Left renal cortex interstitium (tissue), 4 donors: ENCODE data around the gene ADAMTSL4. TPM values are rescaled to one million over a fixed set of nuclear protein-coding genes. Genes with fewer than 3 reads are reported as not detected.
"Not testable (repeated sequence)": the region's sequence is repeated elsewhere in the genome, so short reads cannot be mapped to it uniquely, and the experiment has no call there.

ENCODE experiments used
- DNase-seq, 4 donors: peaks; one replicate each; pipeline ENCODE4 v3.0.0-alpha.2; 2013; ENCODE audit warnings: low read depth in 4 of 4, low spot score in 2 of 4, missing footprints in 1 of 4
- polyA plus RNA-seq, 4 donors: library from polyadenylated mRNA; unstranded; fragments of 120-200 nt; gene quantifications; one replicate each; pipeline ENCODE4 v1.2.1, GENCODE V29; 2013; ENCODE audit not compliant: insufficient read length in 4 of 4

Gene ADAMTSL4
- polyA plus RNA-seq, 4 donors: 12.7 to 19.5 (median 16.3) TPM

GRCh38 chr1:150565240-150565991 lies 16.2 kb downstream of the ADAMTSL4 start:
- not testable (repeated sequence) for DNase-seq

GRCh38 chr1:150566589-150567340 lies 17.6 kb downstream of the ADAMTSL4 start:
- no peak for DNase-seq

GRCh38 chr1:150567341-150567716 lies 18.1 kb downstream of the ADAMTSL4 start:
- no peak for DNase-seq

- peak in 3 of 4 donors; percentile 83 to 89 (median 85) for DNase-seq
Observed at GRCh38 chr1:150567717-150568593, 18.7 kb downstream of the ADAMTSL4 start.

- no peak for DNase-seq
Observed at GRCh38 chr1:150568594-150568966, 19.4 kb downstream of the ADAMTSL4 start.

- DNase-seq: no peak
Observed at GRCh38 chr1:150572918-150573647, 23.9 kb downstream of the ADAMTSL4 start.

- DNase-seq: not testable (repeated sequence)
Observed at GRCh38 chr1:150573648-150574071, 24.5 kb downstream of the ADAMTSL4 start.

- DNase-seq: no peak
Observed at GRCh38 chr1:150574260-150575071, 25.3 kb downstream of the ADAMTSL4 start.

- no peak for DNase-seq
Observed at GRCh38 chr1:150575072-150575489, 25.9 kb downstream of the ADAMTSL4 start.

GRCh38 chr1:150575518-150576366 lies 26.5 kb downstream of the ADAMTSL4 start:
- no peak for DNase-seq

GRCh38 chr1:150576367-150576711 lies 27.1 kb downstream of the ADAMTSL4 start:
- DNase-seq: no peak

GRCh38 chr1:150576794-150577556 lies 27.8 kb downstream of the ADAMTSL4 start:
- DNase-seq: no peak

- DNase-seq: no peak
Observed at GRCh38 chr1:150577557-150578271, 28.5 kb downstream of the ADAMTSL4 start.

- DNase-seq: peak in 1 of 4 donors; percentile 59
Observed at GRCh38 chr1:150578272-150579109, 29.3 kb downstream of the ADAMTSL4 start.

GRCh38 chr1:150579110-150579944 lies 30.1 kb downstream of the ADAMTSL4 start, which contains the start of gene MCL1:
TSS of gene MCL1 (minus strand) at chr1:150579610. CDS start at chr1:150579530, 80 bp downstream.
- peak; percentile 84 to 93 (median 88) for DNase-seq
